A549 treated with AZD9567 at 1 μM for 4 hours (cell line): ENCODE results near the gene EPYC. TPM values are rescaled to one million over a fixed set of nuclear protein-coding genes. Genes with fewer than 3 reads are reported as not detected.

Experiments used
- total RNA-seq: library from RNA; stranded (reverse); fragments of 200-300 nt; extraction: Qiagen RNA extraction; gene quantifications from 5 replicates; pipeline ENCODE4 v1.2.3, GENCODE V29; 2022; ENCODE audit not compliant: insufficient read depth

EPYC gene, protein sequence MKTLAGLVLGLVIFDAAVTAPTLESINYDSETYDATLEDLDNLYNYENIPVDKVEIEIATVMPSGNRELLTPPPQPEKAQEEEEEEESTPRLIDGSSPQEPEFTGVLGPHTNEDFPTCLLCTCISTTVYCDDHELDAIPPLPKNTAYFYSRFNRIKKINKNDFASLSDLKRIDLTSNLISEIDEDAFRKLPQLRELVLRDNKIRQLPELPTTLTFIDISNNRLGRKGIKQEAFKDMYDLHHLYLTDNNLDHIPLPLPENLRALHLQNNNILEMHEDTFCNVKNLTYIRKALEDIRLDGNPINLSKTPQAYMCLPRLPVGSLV
- total RNA-seq, result not detected in 5 replicates

DNA sequence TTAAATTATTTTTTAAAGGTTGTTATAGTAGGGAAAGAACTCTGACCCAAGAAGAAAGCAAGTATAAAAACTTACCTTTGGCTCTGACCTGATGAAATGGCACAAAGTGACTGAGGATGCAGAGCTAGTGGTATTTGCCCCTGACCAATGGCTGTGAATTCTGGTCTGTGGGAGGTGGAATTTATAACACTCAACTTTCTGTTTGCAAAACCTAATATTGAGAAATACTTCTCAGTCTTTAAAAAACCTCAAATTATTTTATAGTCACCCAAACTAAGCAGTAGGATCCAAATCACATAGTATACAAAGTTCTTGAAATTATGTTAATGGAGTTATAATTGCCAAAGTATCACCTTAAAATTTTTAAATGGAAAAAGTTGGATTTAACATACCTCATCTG is at the start of gene EPYC:
Gene EPYC (minus strand): TSS at position 101 of the 400 bp plus-strand sequence. CDS start 2,407 bp downstream, outside the sequence.

GRCh38 chr12:90954921-90955320 is 49.9 kb downstream of the EPYC start, which contains the start of gene CCER1:
CCER1 (minus strand) TSS chr12:90955176; CDS start chr12:90954742, 434 bp downstream.

Other genes starting within 250 kb of the EPYC start
- not detected in 5 replicates for gene CCER1, start 49.8 kb downstream of the EPYC start, total RNA-seq
- not detected in 5 replicates for gene KERA, start 53.1 kb upstream of the EPYC start, total RNA-seq
- 0.07 to 4.1 TPM (median 0.29 TPM) in 5 replicates for gene LUM, start 106.5 kb upstream of the EPYC start, total RNA-seq
- not detected in 5 replicates for gene DCN, start 177.8 kb upstream of the EPYC start, total RNA-seq